Transverse colon (tissue), 4 donors: ENCODE data around the gene PLEKHG4B. TPM values are rescaled to one million over a fixed set of nuclear protein-coding genes. Genes with fewer than 3 reads are reported as not detected.

Experiments
- DNase-seq: peaks from one replicate; pipeline ENCODE4 v3.0.0-alpha.2; 2019
- H3K27ac ChIP-seq, 4 donors: fragments of 200-600 bp; sonication (generic); 2 replicates each; pipeline ENCODE4 v1.5.1; 2016 to 2018; ENCODE audit warnings: inconsistent platforms in 4 of 4
- H3K27me3 ChIP-seq: fragments of 200-600 bp; sonication (generic); 2 replicates; pipeline ENCODE4 v1.5.1; 2017; ENCODE audit warnings: inconsistent platforms
- H3K36me3 ChIP-seq, 4 donors: fragments of 200-600 bp; sonication (generic); 2 replicates each; pipeline ENCODE4 v1.5.1; 2017 to 2019; ENCODE audit warnings: inconsistent platforms in 4 of 4
- H3K4me1 ChIP-seq, 4 donors: fragments of 200-600 bp; sonication (generic); 2 replicates each; pipeline ENCODE4 v1.5.1; 2017 to 2020; ENCODE audit warnings: inconsistent platforms in 4 of 4
- H3K4me3 ChIP-seq, 4 donors: fragments of 200-600 bp; sonication (generic); 1 replicate in 1 of 4; 2 replicates in 3 of 4; pipeline versions ENCODE4 v1.5.1 to v1.6.1; 2017 to 2019; ENCODE audit warnings: inconsistent platforms in 4 of 4
- H3K9me3 ChIP-seq, 2 donors: fragments of 200-600 bp; sonication (generic); 2 replicates each; pipeline ENCODE4 v1.5.1; 2017 to 2019; ENCODE audit warnings: inconsistent platforms in 2 of 2
- CTCF ChIP-seq, 5 experiments: fragments of 200-600 bp in 3 of 5; fragments of 450-650 bp in 2 of 5; sonication (generic) in 3 of 5; IDR thresholded peaks; 1 replicate in 2 of 5; 2 replicates in 3 of 5; pipeline ENCODE4 v1.5.1; 2016 to 2017; ENCODE audit warnings: antibody characterized with exemption in 5 of 5, inconsistent platforms in 3 of 5, mild to moderate bottlenecking in 2 of 5, moderate library complexity in 1 of 5
- EP300 ChIP-seq: sonication (generic); formaldehyde crosslinking; IDR thresholded peaks from one replicate; pipeline ENCODE4 v1.6.1; 2017; ENCODE audit warnings: antibody characterized with exemption, low read depth
- POLR2A ChIP-seq: fragments of 450-650 bp; IDR thresholded peaks from one replicate; pipeline ENCODE4 v1.6.1; 2016; ENCODE audit warnings: antibody characterized with exemption, mild to moderate bottlenecking, moderate library complexity
- POLR2AphosphoS5 ChIP-seq, 3 donors: sonication (generic); formaldehyde crosslinking; IDR thresholded peaks; one replicate each; pipeline ENCODE4 v1.6.1; 2016; ENCODE audit warnings: antibody characterized with exemption in 3 of 3
- WGBS, 2 donors: methylation state at CpG; one replicate each; pipeline ENCODE4 v1.1.5; 2018; ENCODE audit warnings: low coverage in 1 of 2; 5-methylcytosine and 5-hydroxymethylcytosine counted together
- in situ Hi-C, 4 donors: fragments of 200-750 bp; cut with MboI; loops; one replicate each; pipeline versions ENCODE4 v1.15.0 to v1.15.1; 2017; ENCODE audit warnings: low sequenced_read_pairs in 3 of 4, low pct_ligation_motif_present in 1 of 4, low pct_unique_long_range_greater_than_20kb in 1 of 4
- intact Hi-C: fragments of 100-400 bp; cut with DNase I; formaldehyde crosslinking; loops from one replicate; pipeline ENCODE4 v1.15.1; 2023; ENCODE audit warnings: low total_unique reads
- total RNA-seq, 4 donors: library from RNA; depleted of rRNA; stranded (reverse); fragments of >200 nt; gene quantifications; one replicate each; pipeline ENCODE4 v1.1.0, GENCODE V29; 2016

PLEKHG4B gene
- total RNA-seq, 4 donors from 2014 or later = under 0.01 to 0.40 (median under 0.01) TPM; not detected in 1

GRCh38 chr5:167511-167910 lies 75.5 kb downstream of the PLEKHG4B start:
- no peaks in the 10 kb centered on the region for H3K9me3 ChIP-seq
- TF ChIP-seq POLR2A (no peak), CTCF (IDR thresholded peaks at IDR 0.05) (no peak), POLR2AphosphoS5 (IDR thresholded peaks at IDR 0.05) (no peak), EP300 (no peak)
- intact Hi-C loops = no loop called here
- H3K4me1 ChIP-seq = no peaks in the 10 kb centered on the region
- no peak overlapping the region for H3K27ac ChIP-seq
- no peak for DNase-seq
- in situ Hi-C loops = no loop called here
- WGBS, 2 donors = 77 to 91% methylated on average over 3 to 7 of the region's 7 CpGs
- H3K27me3 ChIP-seq = no peaks in the 10 kb centered on the region
- no peak overlapping the region for H3K4me3 ChIP-seq
- H3K36me3 ChIP-seq = no peaks in the 10 kb centered on the region

- no peak for TF ChIP-seq CTCF (IDR thresholded peaks at IDR 0.05)
- no peak for TF ChIP-seq POLR2A
- no peak for TF ChIP-seq EP300
- TF ChIP-seq POLR2AphosphoS5 (IDR thresholded peaks at IDR 0.05) = no peak
- H3K27ac ChIP-seq = no peak overlapping the region
- in situ Hi-C loops = no loop called here
- H3K4me1 ChIP-seq = no peaks in the 10 kb centered on the region
- H3K9me3 ChIP-seq = no peaks in the 10 kb centered on the region
- WGBS, 2 donors = 67 to 68% methylated on average over 1 to 18 of the region's 18 CpGs
- no peaks in the 10 kb centered on the region for H3K27me3 ChIP-seq
- intact Hi-C loops = no loop called here
- H3K4me3 ChIP-seq = no peak overlapping the region
- no peaks in the 10 kb centered on the region for H3K36me3 ChIP-seq
- DNase-seq = no peak
These were observed 76.2 kb downstream of the PLEKHG4B start for GRCh38 chr5:167982-168660.

GRCh38 chr5:169071-169727 lies 77.2 kb downstream of the PLEKHG4B start:
- no peak for DNase-seq
- TF ChIP-seq POLR2AphosphoS5 (IDR thresholded peaks at IDR 0.05) (no peak), CTCF (IDR thresholded peaks at IDR 0.05) (no peak), POLR2A (no peak), EP300 (no peak)
- H3K4me3 ChIP-seq = no peak overlapping the region
- H3K36me3 ChIP-seq = no peaks in the 10 kb centered on the region
- H3K4me1 ChIP-seq = no peaks in the 10 kb centered on the region
- in situ Hi-C loops = no loop called here
- H3K9me3 ChIP-seq = no peaks in the 10 kb centered on the region
- H3K27me3 ChIP-seq = no peaks in the 10 kb centered on the region
- intact Hi-C loops = no loop called here
- no peak overlapping the region for H3K27ac ChIP-seq
- 43 to 82% methylated on average over 3 to 29 of the region's 32 CpGs for whole genome bisulfite sequencing, 2 donors

GRCh38 chr5:169728-170094 lies 77.7 kb downstream of the PLEKHG4B start:
- WGBS, 2 donors = 91% methylated on average over 12 of the region's 12 CpGs; no CpG with 5 or more reads in 1 of the 2 donors
- Histone ChIP-seq H3K36me3 (no peaks in the 10 kb centered on the region), H3K27ac (no peak overlapping the region), H3K27me3 (no peaks in the 10 kb centered on the region), H3K4me1 (no peaks in the 10 kb centered on the region), H3K9me3 (no peaks in the 10 kb centered on the region), H3K4me3 (no peak overlapping the region)
- no peak for TF ChIP-seq POLR2A
- no peak for TF ChIP-seq EP300
- no peak for TF ChIP-seq CTCF (IDR thresholded peaks at IDR 0.05)
- TF ChIP-seq POLR2AphosphoS5 (IDR thresholded peaks at IDR 0.05) = no peak
- DNase-seq = no peak
- in situ Hi-C loops (no loop called here), intact Hi-C loops (no loop called here)
